PFSK-1 (cell line): Measurements from ENCODE around the gene KCNK6.

Source experiments
- FOXP2 ChIP-seq: optimal IDR thresholded peaks from 2 replicates; pipeline ENCODE3; 2011; ENCODE audit warnings: borderline replicate concordance, control low read depth, inconsistent platforms; ENCODE audit not compliant: insufficient read depth; ENCODE audit errors: extremely low read length, extremely low read depth
- POLR2AphosphoS5 ChIP-seq: IDR thresholded peaks from 2 replicates; pipeline ENCODE4 v1.6.1; 2012; ENCODE audit warnings: low read depth, mild to moderate bottlenecking, control low read depth, low read length, moderate library complexity
- SIN3A ChIP-seq: IDR thresholded peaks from 2 replicates; pipeline ENCODE4 v1.6.1; 2012; ENCODE audit warnings: mild to moderate bottlenecking, low read length, moderate library complexity, borderline replicate concordance; ENCODE audit not compliant: insufficient read depth
- TAF1 ChIP-seq: IDR thresholded peaks from 2 replicates; pipeline ENCODE4 v1.6.1; 2012; ENCODE audit warnings: low read length, control low read depth, borderline replicate concordance; ENCODE audit not compliant: insufficient read depth
- TF ChIP-seq, protein P1 (sequence below), 2 experiments: IDR thresholded peaks; 2 replicates each; pipeline versions ENCODE4 v1.6.1 to v1.8.0; 2011 to 2012; ENCODE audit warnings: low read depth in 2 of 2, low read length in 2 of 2, control low read depth in 1 of 2, inconsistent platforms in 1 of 2, mild to moderate bottlenecking in 1 of 2, moderate library complexity in 1 of 2; ENCODE audit not compliant: insufficient read depth in 1 of 2

The KCNK6 gene

DNA sequence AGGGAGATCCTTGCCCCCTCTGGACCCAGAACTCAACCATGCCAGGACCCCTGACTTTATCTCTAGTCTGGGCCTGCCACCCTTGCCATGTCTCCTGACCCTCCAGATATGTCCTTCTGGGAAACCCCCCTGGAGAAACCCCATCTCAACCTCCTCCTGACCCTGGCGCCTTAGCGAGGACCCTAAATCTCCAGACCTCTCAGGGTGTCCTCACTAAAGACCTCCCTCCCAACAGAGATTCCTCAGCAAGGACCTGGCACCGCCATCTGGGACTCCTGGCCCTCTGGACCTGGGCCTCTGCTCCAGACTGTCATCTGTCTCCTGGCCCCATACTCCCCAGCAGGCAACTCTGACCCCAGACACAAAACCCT, 1.3 kb downstream of the KCNK6 start:
- TF ChIP-seq TAF1 (no peak), POLR2AphosphoS5 (no peak), SIN3A (no peak)
- TF ChIP-seq, protein P1, sequence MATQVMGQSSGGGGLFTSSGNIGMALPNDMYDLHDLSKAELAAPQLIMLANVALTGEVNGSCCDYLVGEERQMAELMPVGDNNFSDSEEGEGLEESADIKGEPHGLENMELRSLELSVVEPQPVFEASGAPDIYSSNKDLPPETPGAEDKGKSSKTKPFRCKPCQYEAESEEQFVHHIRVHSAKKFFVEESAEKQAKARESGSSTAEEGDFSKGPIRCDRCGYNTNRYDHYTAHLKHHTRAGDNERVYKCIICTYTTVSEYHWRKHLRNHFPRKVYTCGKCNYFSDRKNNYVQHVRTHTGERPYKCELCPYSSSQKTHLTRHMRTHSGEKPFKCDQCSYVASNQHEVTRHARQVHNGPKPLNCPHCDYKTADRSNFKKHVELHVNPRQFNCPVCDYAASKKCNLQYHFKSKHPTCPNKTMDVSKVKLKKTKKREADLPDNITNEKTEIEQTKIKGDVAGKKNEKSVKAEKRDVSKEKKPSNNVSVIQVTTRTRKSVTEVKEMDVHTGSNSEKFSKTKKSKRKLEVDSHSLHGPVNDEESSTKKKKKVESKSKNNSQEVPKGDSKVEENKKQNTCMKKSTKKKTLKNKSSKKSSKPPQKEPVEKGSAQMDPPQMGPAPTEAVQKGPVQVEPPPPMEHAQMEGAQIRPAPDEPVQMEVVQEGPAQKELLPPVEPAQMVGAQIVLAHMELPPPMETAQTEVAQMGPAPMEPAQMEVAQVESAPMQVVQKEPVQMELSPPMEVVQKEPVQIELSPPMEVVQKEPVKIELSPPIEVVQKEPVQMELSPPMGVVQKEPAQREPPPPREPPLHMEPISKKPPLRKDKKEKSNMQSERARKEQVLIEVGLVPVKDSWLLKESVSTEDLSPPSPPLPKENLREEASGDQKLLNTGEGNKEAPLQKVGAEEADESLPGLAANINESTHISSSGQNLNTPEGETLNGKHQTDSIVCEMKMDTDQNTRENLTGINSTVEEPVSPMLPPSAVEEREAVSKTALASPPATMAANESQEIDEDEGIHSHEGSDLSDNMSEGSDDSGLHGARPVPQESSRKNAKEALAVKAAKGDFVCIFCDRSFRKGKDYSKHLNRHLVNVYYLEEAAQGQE (IDR thresholded peaks at IDR 0.05; ENCODE audit: insufficient read depth in 1 of 2, low read depth in 2 of 2, low read length in 2 of 2), result no peak

DNA sequence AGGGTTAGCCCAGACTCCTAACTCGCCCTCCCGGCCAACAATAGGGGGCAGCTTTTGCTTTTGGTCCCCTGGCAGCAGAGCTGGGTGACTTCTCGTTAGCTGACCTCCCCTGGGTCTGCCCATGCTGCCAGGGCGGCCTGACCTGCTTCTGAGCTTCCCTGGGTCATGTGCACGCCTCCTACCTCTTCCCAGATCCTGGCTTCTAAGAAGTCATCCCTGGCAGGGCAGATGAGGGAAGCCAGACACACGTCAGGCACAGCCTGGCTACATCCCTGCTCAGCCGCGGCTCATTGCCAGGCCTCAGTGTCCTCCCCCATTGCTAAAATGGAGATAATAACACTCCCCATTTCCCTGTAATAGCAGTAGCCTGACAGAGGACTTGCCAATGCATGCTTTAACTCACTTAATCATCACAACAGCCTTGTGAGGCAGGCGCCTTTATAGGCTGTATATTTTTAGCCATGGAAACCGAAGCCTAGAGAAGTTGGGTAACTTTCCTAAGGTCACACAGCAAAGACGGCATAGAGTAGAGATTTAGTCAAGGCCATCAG, 2.1 kb downstream of the KCNK6 start:
- TF ChIP-seq SIN3A (no peak), TAF1 (no peak), POLR2AphosphoS5 (no peak), FOXP2 (no peak)
- TF ChIP-seq, protein P1 (IDR thresholded peaks at IDR 0.05; ENCODE audit: insufficient read depth in 1 of 2, low read depth in 2 of 2, low read length in 2 of 2), result no peak

DNA sequence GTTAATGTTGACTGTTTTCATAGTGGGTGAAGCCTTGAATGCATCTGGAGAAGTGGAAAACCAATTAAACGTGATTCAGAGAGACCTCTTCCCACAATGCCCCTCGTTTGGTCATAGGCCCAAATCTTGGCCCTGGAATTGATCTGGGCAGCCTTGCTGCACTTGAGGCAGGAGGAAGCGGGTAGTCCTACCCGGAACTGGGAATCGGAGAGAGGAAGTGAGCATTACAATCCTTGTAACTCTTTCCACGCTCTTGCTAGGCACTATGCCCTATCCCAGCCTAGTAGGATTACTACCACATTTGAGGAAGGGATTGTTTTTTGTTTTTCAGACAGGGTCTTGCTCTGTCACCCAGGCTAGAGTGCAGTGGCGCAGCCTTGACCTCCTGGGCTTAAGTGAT, 3.6 kb downstream of the KCNK6 start:
- TF ChIP-seq TAF1 (no peak), SIN3A (no peak), FOXP2 (no peak)

DNA sequence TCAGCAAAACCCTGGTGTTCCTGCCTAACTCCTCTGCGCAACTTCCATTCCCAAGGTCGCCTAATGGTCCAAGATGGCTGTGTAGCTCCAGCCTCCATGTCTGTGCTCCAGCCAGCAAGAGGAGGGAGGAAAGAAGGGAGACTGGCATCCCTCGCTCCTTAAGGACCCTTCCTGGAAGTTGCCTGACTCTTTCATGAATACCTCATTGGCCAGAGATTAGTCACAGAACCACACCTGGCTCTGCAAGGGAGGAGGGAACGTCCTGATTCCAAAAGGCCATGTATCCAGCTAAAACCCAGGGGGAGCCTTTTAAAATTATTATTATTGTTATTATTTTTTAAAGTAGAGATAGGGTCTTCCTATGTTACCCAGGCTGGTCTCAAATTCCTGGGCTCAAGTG, 4.8 kb downstream of the KCNK6 start:
- TF ChIP-seq TAF1, result no peak
- no peak for TF ChIP-seq SIN3A
- no peak for TF ChIP-seq FOXP2
- TF ChIP-seq, protein P1 (IDR thresholded peaks at IDR 0.05; ENCODE audit: insufficient read depth in 1 of 2, low read depth in 2 of 2, low read length in 2 of 2), result no peak
- TF ChIP-seq POLR2AphosphoS5, result no peak

DNA sequence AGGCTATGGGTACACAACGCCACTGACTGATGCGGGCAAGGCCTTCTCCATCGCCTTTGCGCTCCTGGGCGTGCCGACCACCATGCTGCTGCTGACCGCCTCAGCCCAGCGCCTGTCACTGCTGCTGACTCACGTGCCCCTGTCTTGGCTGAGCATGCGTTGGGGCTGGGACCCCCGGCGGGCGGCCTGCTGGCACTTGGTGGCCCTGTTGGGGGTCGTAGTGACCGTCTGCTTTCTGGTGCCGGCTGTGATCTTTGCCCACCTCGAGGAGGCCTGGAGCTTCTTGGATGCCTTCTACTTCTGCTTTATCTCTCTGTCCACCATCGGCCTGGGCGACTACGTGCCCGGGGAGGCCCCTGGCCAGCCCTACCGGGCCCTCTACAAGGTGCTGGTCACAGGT, 6.9 kb downstream of the KCNK6 start:
- no peak for TF ChIP-seq SIN3A
- no peak for TF ChIP-seq FOXP2
- TF ChIP-seq, protein P1 (IDR thresholded peaks at IDR 0.05; ENCODE audit: insufficient read depth in 1 of 2, low read depth in 2 of 2, low read length in 2 of 2), result no peak
- no peak for TF ChIP-seq POLR2AphosphoS5
- TF ChIP-seq TAF1, result no peak
